ENCODE data around the gene RSU1.

- no peak for TF ChIP-seq POLR2A (IDR thresholded peaks at IDR 0.05)
- TF ChIP-seq, protein P1, sequence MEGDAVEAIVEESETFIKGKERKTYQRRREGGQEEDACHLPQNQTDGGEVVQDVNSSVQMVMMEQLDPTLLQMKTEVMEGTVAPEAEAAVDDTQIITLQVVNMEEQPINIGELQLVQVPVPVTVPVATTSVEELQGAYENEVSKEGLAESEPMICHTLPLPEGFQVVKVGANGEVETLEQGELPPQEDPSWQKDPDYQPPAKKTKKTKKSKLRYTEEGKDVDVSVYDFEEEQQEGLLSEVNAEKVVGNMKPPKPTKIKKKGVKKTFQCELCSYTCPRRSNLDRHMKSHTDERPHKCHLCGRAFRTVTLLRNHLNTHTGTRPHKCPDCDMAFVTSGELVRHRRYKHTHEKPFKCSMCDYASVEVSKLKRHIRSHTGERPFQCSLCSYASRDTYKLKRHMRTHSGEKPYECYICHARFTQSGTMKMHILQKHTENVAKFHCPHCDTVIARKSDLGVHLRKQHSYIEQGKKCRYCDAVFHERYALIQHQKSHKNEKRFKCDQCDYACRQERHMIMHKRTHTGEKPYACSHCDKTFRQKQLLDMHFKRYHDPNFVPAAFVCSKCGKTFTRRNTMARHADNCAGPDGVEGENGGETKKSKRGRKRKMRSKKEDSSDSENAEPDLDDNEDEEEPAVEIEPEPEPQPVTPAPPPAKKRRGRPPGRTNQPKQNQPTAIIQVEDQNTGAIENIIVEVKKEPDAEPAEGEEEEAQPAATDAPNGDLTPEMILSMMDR (IDR thresholded peaks at IDR 0.05), result no peak
- no peak for TF ChIP-seq POLR2AphosphoS5 (IDR thresholded peaks at IDR 0.05)
These were observed 206.2 kb downstream of the RSU1 start for GRCh38 chr10:16611037-16611436.

Data from sigmoid colon (tissue), 4 donors.